ENCODE results near the gene GFM1. TPM values are rescaled to one million over a fixed set of nuclear protein-coding genes. Genes with fewer than 3 reads are reported as not detected.

The GFM1 gene
- total RNA-seq, 1 experiment from 2014 or later = 44.5 TPM

GRCh38 chr3:158731938-158732855 lies 87.9 kb downstream of the GFM1 start, which contains the start of gene RARRES1 (continued):
- no peak for TF ChIP-seq ZSCAN18 (CRISPR knock-in tag; IDR thresholded peaks at IDR 0.05)
- TF ChIP-seq JUN (CRISPR knock-in tag; IDR thresholded peaks at IDR 0.05) = no peak
- peak; percentile 54; the same call in 1 of the 2 replicates for TF ChIP-seq PRDM15 (CRISPR knock-in tag; IDR thresholded peaks at IDR 0.05)
- no peak for TF ChIP-seq E2F1 (CRISPR knock-in tag; IDR thresholded peaks at IDR 0.05)
- no peak for TF ChIP-seq GTF2I (CRISPR knock-in tag; conservative IDR thresholded peaks at IDR 0.05)
- no peak for TF ChIP-seq ARID4B (CRISPR knock-in tag; IDR thresholded peaks at IDR 0.05; ENCODE audit: borderline replicate concordance)
- TF ChIP-seq TEAD1 (CRISPR knock-in tag; IDR thresholded peaks at IDR 0.05) = peak; percentile 72; the same call in 1 of the 2 replicates
- no peak for TF ChIP-seq CDX4 (CRISPR knock-in tag; IDR thresholded peaks at IDR 0.05; ENCODE audit: borderline replicate concordance)
- TF ChIP-seq ZNF416 (CRISPR knock-in tag; IDR thresholded peaks at IDR 0.05) = no peak
- no peak for TF ChIP-seq AFF4 (CRISPR knock-in tag; IDR thresholded peaks at IDR 0.05; ENCODE audit: borderline replicate concordance)
- no peak for TF ChIP-seq ZNF396 (CRISPR knock-in tag; IDR thresholded peaks at IDR 0.05; ENCODE audit: borderline replicate concordance)
- 0 out of 2 replicates have a peak, but pooled peaks have one; percentile 36 for TF ChIP-seq ATF1 (CRISPR knock-in tag; IDR thresholded peaks at IDR 0.05)
- no peak for TF ChIP-seq CREB1 (CRISPR knock-in tag; IDR thresholded peaks at IDR 0.05)
- no peak for TF ChIP-seq NFATC4 (CRISPR knock-in tag; IDR thresholded peaks at IDR 0.05)
- no peak; the same call in 1 of the 2 replicates for TF ChIP-seq ZBTB21 (CRISPR knock-in tag; IDR thresholded peaks at IDR 0.05; ENCODE audit: borderline replicate concordance)
- no peak for TF ChIP-seq IRF2 (CRISPR knock-in tag; IDR thresholded peaks at IDR 0.05; ENCODE audit: borderline replicate concordance, low read depth)
- no peak for TF ChIP-seq IRF1 (CRISPR knock-in tag; IDR thresholded peaks at IDR 0.05)
- TF ChIP-seq NR3C1 (CRISPR knock-in tag; conservative IDR thresholded peaks at IDR 0.05; ENCODE audit: low read depth) = no peak
- no peak for TF ChIP-seq CTCF (IDR thresholded peaks at IDR 0.05)
